ENCODE results near the gene KCNS3.
"Not testable (repeated sequence)": the region's sequence is repeated elsewhere in the genome, so short reads cannot be mapped to it uniquely, and the experiment has no call there.

The KCNS3 gene

GRCh38 chr2:17951563-17951962, 73.1 kb downstream of the KCNS3 start:
- no peak for DNase-seq

DNA sequence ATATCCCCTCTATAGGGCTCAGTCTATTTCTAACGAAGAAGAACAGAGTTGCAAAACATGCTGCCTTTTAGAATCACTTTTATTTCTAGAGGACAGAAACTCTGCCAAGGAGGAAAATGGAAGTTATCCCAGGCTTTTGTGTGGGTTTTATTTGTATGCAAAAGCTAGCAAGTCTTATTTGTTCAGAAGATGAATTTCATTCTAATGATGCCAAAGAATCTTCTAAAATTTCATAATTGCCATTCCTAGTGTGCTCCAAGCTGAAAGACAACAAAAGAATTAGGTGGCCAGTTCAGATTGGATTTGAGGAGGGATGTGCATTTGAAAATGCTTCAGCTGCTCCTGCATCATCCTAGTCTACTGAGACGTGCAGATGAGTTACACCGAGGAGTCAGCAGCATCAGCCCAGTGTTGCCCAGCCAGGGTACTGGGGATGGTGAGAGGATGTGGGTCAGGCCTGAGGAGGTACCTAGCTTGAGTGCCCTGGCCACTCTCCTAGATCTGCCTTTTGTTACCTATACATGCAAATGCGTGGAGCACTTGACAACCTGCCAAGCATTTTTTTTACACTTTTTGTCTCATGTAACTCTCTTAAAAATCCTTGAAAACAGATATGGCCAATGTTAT, 80.1 kb downstream of the KCNS3 start:
- no peak for DNase-seq

DNA sequence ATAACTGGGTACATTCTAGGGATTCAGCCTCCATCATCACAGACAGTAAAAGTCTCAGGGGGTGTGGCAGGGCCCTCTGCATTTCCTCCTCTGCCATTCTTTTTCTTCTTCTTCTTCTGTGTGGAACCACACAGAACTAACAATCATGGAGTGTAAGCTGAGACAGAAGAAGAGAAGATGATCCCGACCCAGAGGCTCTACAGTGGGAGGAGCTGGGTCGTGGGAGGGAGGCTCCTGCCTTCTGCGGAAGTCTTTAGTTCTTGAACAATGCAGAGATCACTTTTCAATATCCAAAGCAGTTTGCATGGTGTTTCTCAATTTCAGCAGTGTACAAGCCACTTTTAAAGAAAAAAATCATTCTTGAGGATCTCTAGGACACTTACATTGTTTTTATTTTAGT, 80.9 kb downstream of the KCNS3 start:
- DNase-seq = no peak

DNA sequence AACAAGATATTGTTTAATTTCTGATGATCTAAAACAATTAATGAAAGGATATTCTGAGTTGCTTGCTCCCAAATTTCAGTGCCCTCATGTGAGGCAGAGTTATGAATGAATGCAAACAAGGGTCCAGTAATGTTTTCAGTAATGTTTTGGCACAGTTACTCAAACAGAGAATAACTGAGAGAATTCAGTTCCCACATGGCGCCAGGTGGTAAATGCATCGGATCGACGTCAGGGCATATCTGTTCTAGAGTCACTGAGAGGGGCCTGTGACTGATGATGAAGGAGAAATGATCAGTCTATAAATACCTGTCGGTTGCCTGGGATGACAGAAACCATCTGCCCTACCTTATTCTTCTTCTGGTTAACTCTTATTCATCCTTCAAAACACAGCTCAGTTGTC, 81.4 kb downstream of the KCNS3 start:
- DNase-seq = no peak

DNA sequence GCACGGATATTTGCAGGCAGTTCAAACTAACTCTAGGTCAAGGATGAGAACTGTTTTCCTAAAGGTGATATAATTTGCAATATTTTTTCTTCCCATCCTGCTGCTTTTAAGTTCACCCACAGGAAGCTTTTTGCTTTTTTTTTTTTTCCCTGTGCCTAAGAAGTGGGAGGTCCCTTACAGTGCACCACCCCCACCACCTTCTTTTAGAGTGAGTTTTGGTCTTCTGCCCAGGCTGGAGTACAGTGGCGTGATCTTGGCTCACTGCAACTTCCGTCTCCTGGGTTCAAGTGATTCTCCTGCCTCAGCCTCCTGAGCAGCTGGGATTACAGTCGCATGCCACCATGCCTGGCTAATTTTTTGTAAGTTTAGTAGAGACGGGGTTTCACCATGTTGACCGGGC, 82.5 kb downstream of the KCNS3 start:
- no peak for DNase-seq

DNA sequence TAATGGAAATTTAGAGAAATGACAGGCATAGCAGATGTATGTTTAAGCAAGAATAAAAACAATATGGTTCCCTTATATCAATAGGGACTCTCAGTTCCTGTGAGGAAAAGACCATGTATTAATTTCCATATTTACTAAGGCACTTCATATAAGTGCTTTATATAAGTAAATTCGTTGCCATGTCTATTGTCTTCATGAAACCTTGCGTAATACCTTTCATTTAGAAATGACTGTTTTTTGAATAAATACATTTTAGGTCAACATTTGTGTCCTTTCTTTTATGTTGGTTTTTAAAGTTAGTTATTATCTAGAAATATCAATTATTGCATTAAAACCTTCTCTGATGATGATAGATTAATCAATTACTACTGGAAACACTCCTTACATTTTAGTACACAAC, 83.3 kb downstream of the KCNS3 start:
- DNase-seq = no peak

- no peak for DNase-seq
Observed at GRCh38 chr2:17962876-17963275, 84.4 kb downstream of the KCNS3 start.

DNA sequence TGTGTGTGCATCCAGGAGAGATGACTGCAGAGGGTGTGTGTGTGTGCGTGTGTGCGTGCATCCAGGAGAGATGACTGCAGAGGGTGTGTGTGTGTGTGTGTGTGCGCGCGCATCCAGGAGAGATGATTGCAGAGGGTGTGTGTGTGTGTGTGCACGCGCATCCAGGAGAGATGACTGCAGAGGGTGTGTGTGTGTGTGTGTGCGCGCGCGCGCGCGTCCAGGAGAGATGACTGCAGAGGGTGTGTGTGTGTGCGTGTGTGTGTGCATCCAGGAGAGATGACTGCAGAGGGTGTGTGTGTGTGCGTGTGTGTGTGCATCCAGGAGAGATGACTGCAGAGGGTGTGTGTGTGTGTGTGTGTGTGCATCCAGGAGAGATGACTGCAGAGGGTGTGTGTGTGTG, 85.1 kb downstream of the KCNS3 start:
- DNase-seq = not testable (repeated sequence)

- DNase-seq = no peak
Observed at GRCh38 chr2:17965196-17965595, 86.7 kb downstream of the KCNS3 start.

- DNase-seq = no peak
Observed at GRCh38 chr2:17966798-17967197, 88.3 kb downstream of the KCNS3 start.

- DNase-seq = no peak
Observed at GRCh38 chr2:17969661-17970060, 91.2 kb downstream of the KCNS3 start.

DNA sequence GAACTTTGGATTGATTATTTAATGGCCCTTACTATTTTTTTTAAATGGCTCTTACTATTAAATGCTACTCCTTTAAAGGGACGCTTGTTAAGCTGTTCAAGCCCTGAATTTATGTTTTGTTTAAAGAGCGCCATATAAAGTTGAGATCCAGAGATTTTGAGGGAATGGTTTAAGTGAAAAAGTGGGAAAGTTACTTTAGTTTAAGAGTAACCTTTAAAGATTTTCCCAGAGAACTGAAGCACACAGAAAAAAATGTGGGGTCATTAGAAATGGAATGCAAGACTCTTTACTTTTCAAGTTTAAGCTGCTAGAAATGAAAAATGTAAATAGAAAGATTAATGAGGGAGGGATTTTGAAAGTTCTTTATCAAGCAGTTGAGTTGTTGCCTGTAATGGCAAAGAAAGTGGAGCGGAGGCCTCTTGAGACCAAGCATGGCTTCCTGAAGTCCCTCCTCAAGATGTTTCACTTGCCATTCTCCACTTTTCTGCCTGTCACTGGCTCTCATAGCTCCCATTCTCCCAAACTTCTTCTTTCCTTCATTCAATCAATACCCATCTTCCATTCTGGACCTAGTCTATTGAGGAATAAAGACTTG, 93.2 kb downstream of the KCNS3 start:
- no peak for DNase-seq

DNA sequence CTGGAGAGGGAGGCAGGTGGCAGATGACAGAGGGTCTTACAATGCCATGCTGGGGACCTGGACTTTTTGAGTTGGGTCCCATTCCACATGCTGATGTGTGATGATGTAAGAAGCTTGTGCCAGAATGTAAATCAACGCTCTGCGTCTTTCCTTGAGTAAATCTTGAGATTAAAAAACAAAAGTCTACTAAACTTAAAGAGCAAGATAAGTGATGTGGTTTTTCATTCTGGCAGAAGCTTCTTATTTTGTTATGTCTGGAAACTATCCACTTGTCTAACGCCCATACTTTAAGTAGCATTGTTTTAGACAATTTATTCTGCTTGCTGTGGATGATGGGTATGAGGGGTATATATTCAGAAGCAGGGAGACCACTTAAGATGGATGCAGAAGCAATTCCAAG, 94.5 kb downstream of the KCNS3 start:
- no peak for DNase-seq

GRCh38 chr2:17975401-17975800, 96.9 kb downstream of the KCNS3 start:
- no peak for DNase-seq

GRCh38 chr2:17976871-17977746, 98.6 kb downstream of the KCNS3 start:
- no peak for DNase-seq

DNA sequence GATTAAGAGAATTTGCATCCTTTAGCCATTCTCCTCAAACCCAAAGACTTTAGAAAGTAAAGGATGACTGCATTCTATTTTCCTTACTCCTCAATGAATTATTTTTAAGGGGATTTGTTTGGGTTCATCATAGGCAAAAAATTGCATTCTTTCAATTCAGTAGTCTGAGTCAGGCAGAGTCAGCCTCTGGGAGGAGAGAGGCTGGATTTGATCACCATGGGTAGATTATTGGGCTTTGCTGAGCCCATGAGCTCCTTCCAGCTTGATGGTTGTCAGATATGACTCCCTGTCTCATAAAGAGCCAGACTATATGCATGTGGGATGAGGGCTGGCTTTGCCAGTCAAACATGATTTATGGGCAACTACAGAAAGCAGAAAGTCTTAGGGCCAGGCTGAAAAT, 101.2 kb downstream of the KCNS3 start:
- no peak for DNase-seq

GRCh38 chr2:17981936-17982335, 103.5 kb downstream of the KCNS3 start:
- DNase-seq = no peak

Measured in NCI-H774 (cell line).